ENCODE results near the gene COL24A1. TPM values are rescaled to one million over a fixed set of nuclear protein-coding genes. Genes with fewer than 3 reads are reported as not detected.
A peak's percentile ranks its signal among the peaks of the same experiment; 100 is the strongest.

The COL24A1 gene
- total RNA-seq, 1 donor from 2014 or later, result 2.7 TPM

GRCh38 chr1:86159800-86160199 lies 3.2 kb upstream of the COL24A1 start:
- H3K4me1 Mint-ChIP-seq, result peaks cover 19% of the 10 kb centered on the region
- DNase-seq (ENCODE audit: low spot score in 2 of 2, unreplicated experiment in 2 of 2), result no peak
- no peak overlapping the region for H3K4me3 Mint-ChIP-seq
- TF ChIP-seq, protein P1, sequence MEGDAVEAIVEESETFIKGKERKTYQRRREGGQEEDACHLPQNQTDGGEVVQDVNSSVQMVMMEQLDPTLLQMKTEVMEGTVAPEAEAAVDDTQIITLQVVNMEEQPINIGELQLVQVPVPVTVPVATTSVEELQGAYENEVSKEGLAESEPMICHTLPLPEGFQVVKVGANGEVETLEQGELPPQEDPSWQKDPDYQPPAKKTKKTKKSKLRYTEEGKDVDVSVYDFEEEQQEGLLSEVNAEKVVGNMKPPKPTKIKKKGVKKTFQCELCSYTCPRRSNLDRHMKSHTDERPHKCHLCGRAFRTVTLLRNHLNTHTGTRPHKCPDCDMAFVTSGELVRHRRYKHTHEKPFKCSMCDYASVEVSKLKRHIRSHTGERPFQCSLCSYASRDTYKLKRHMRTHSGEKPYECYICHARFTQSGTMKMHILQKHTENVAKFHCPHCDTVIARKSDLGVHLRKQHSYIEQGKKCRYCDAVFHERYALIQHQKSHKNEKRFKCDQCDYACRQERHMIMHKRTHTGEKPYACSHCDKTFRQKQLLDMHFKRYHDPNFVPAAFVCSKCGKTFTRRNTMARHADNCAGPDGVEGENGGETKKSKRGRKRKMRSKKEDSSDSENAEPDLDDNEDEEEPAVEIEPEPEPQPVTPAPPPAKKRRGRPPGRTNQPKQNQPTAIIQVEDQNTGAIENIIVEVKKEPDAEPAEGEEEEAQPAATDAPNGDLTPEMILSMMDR (IDR thresholded peaks at IDR 0.05; ENCODE audit: unreplicated experiment), result no peak
- no peaks in the 10 kb centered on the region for H3K36me3 Mint-ChIP-seq
- peaks cover 1% of the 10 kb centered on the region for H3K9me3 Mint-ChIP-seq
- no peak overlapping the region for H3K27ac Mint-ChIP-seq
- H3K27me3 Mint-ChIP-seq (ENCODE audit: low read depth), result peaks cover 50% of the 10 kb centered on the region

GRCh38 chr1:86155807-86156565 lies 586 bp downstream of the COL24A1 start:
- DNase-seq (ENCODE audit: low spot score in 2 of 2, unreplicated experiment in 2 of 2), result peak in 1 of 2 experiments; percentile 45
- Mint-ChIP-seq H3K9me3 (no peaks in the 10 kb centered on the region), H3K36me3 (no peaks in the 10 kb centered on the region), H3K4me3 (peak overlapping the region; percentile 70), H3K4me1 (peaks cover 26% of the 10 kb centered on the region), H3K27me3 (ENCODE audit: low read depth) (peaks cover 77% of the 10 kb centered on the region), H3K27ac (no peak overlapping the region)
- TF ChIP-seq, protein P1 (IDR thresholded peaks at IDR 0.05; ENCODE audit: unreplicated experiment), result no peak

DNA sequence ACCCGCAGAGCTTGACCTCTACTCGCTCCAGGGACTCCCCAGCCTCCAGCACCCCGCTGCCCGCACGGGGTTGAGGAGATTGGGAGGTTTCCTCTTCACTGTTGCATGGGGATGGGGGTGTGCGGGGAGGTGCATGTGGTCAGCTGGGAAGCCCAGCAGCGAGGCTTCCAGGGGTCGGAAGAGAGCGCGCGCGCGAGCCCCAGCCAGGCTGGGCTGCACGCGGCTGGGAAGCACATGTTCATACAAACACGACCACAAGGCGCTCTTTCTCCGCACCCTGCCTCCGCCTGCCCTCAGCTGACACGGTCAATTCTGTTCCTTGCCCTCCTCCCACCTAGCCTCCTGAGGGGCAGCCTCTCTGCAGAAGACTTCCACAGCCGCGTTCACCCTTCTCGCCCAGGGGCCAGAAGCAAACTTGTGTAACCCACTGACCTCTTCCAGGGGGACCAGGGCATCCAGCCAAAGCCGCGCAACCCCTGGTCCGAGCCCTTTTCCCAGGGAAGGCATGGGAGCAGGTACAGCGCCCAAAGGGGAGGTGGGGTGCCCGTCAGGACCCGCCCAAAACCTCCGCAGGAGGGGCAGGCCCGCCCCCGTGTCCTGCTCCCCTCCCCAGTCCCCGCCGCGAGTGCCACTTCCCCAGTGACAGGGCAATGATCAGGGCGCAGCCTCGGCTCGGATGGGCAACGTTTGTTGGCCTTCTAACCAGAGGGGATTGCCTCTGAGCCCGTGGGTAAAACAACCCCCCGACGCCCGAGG lies 1.3 kb downstream of the COL24A1 start:
- Mint-ChIP-seq H3K36me3 (no peaks in the 10 kb centered on the region), H3K27me3 (ENCODE audit: low read depth) (peaks cover 73% of the 10 kb centered on the region), H3K9me3 (no peaks in the 10 kb centered on the region), H3K27ac (no peak overlapping the region), H3K4me3 (peak overlapping the region; percentile 70), H3K4me1 (peaks cover 26% of the 10 kb centered on the region)
- TF ChIP-seq, protein P1 (IDR thresholded peaks at IDR 0.05; ENCODE audit: unreplicated experiment), result no peak
- DNase-seq (ENCODE audit: low spot score in 2 of 2, unreplicated experiment in 2 of 2), result peak; percentile 18 to 38

DNA sequence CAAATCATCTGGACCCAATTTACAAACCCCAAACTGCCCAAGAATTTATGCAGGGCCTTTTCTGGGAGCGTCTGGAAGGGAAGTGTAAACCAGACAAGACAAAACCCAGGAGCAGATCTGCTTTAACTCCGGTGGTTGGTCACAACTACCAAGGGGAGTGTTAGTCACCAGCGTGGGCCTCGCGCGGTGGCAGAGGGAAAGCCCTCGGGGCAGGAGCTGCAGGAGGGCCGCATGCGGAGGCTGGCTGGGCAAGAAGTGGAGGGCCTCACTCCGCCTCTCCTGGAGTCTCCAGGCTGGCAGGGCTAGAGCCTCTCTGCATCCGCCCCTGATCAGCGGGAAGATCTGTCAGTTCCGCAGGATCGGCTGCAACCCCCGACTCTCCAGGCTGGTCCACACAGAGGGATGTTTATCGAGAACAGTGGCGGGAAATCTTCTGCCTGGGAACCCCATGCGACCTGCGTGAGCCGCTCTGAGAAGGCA lies 2.0 kb downstream of the COL24A1 start:
- Mint-ChIP-seq H3K27ac (no peak overlapping the region), H3K4me1 (peaks cover 26% of the 10 kb centered on the region), H3K9me3 (no peaks in the 10 kb centered on the region), H3K27me3 (ENCODE audit: low read depth) (peaks cover 71% of the 10 kb centered on the region), H3K36me3 (no peaks in the 10 kb centered on the region), H3K4me3 (peak overlapping the region; percentile 59)
- TF ChIP-seq, protein P1 (IDR thresholded peaks at IDR 0.05; ENCODE audit: unreplicated experiment), result no peak
- DNase-seq (ENCODE audit: low spot score in 2 of 2, unreplicated experiment in 2 of 2), result peak; percentile 20 to 41

- Mint-ChIP-seq H3K9me3 (no peaks in the 10 kb centered on the region), H3K36me3 (no peaks in the 10 kb centered on the region), H3K27ac (no peak overlapping the region), H3K4me3 (no peak overlapping the region), H3K4me1 (peaks cover 26% of the 10 kb centered on the region), H3K27me3 (ENCODE audit: low read depth) (peaks cover 69% of the 10 kb centered on the region)
- no peak for DNase-seq (ENCODE audit: low spot score in 2 of 2, unreplicated experiment in 2 of 2)
- TF ChIP-seq, protein P1 (IDR thresholded peaks at IDR 0.05; ENCODE audit: unreplicated experiment), result no peak
Measured at GRCh38 chr1:86153836-86154235, 2.7 kb downstream of the COL24A1 start.

All from mesothelial cell of epicardium (in vitro differentiated cells).